GM10266 (cell line): ENCODE data around the gene HESX1.

ENCODE experiments used
- DNase-seq: peaks from one replicate; pipeline ENCODE4 v3.0.0; 2012; ENCODE audit errors: extremely low spot score
- CTCF ChIP-seq: IDR thresholded peaks from 2 replicates; pipeline ENCODE4 v1.5.1; 2012; ENCODE audit warnings: mild to moderate bottlenecking, low read depth; ENCODE audit not compliant: control insufficient read depth, insufficient read depth; ENCODE audit errors: missing control alignments

The HESX1 gene

GRCh38 chr3:57160765-57161538, 38.8 kb downstream of the HESX1 start:
- no peak for DNase-seq
- no peak for TF ChIP-seq CTCF

- no peak for TF ChIP-seq CTCF
- DNase-seq, result no peak
These were observed 39.6 kb downstream of the HESX1 start for GRCh38 chr3:57160076-57160764.

GRCh38 chr3:57158813-57159738, 40.7 kb downstream of the HESX1 start:
- no peak for DNase-seq
- TF ChIP-seq CTCF, result no peak

GRCh38 chr3:57158325-57158724, 41.5 kb downstream of the HESX1 start:
- no peak for DNase-seq
- no peak for TF ChIP-seq CTCF

GRCh38 chr3:57157545-57157944, 42.2 kb downstream of the HESX1 start:
- no peak for DNase-seq
- TF ChIP-seq CTCF, result no peak

- no peak for DNase-seq
- no peak for TF ChIP-seq CTCF
These were observed 44.5 kb downstream of the HESX1 start for GRCh38 chr3:57155310-57155643.
